Measurements from ENCODE around the gene NPM1.

DNA sequence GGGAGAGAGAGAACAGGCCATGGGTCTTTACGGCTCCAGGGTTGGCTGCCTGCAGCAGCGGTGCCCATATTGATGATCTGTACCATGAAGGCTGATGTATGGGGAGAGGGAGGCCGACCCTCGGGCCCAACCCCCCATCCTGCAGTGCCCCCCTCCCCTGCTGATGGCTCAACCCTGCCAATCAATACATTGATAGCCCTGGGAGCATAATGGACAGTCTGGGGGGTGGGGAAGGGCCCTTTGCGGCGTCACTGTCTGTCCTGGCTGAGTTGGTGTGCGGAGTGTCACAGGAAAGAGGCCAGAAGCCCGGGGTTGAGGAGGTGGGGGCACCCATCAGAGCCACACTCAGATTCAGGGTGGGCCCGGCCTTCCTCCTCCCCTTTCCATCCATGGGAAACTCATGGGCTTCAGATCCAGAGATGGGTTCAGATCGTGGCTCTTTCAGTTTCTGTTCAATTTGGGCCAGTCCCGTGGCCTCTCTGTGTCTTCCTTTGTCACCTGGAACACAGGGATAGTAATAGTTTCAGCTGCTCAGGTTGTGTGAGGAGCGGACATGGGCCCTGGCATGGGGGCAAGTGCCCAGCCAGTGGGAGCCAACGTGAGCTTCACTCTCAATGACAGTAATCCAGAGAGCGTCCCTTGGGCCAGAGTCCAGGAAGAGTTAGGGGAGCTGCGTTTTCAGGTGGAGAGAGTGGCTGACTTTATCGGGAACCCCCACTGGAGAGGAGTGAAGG is 41.3 kb downstream of the NPM1 start:
- TF ChIP-seq CTCF (IDR thresholded peaks at IDR 0.05 in 8 of 11, conservative IDR thresholded peaks at IDR 0.05 in 3 of 11): no peak
- no peak for TF ChIP-seq POLR2A (IDR thresholded peaks at IDR 0.05)
- no peak for TF ChIP-seq POLR2AphosphoS5 (IDR thresholded peaks at IDR 0.05)

Measured in spleen (tissue), 7 donors.